Panc1 (cell line): Measurements from ENCODE around the gene UBAP2.

Source experiments
- TCF7L2 ChIP-seq: IDR thresholded peaks from 2 replicates; pipeline ENCODE4 v1.6.1; 2011; ENCODE audit warnings: mild to moderate bottlenecking, low read depth, low read length, inconsistent platforms
- TF ChIP-seq, protein P1 (sequence below): fragments of 450-650 bp; IDR thresholded peaks from 2 replicates; pipeline ENCODE4 v1.5.1; 2017; ENCODE audit warnings: mild to moderate bottlenecking
- TF ChIP-seq, protein P2 (sequence below), 2 experiments: IDR thresholded peaks; 2 replicates each; pipeline ENCODE4 v1.6.1; 2011 to 2012; ENCODE audit warnings: low read depth in 2 of 2, control low read depth in 1 of 2, low read length in 1 of 2, mild to moderate bottlenecking in 1 of 2, moderate library complexity in 1 of 2; ENCODE audit not compliant: insufficient read depth in 1 of 2

DNA sequence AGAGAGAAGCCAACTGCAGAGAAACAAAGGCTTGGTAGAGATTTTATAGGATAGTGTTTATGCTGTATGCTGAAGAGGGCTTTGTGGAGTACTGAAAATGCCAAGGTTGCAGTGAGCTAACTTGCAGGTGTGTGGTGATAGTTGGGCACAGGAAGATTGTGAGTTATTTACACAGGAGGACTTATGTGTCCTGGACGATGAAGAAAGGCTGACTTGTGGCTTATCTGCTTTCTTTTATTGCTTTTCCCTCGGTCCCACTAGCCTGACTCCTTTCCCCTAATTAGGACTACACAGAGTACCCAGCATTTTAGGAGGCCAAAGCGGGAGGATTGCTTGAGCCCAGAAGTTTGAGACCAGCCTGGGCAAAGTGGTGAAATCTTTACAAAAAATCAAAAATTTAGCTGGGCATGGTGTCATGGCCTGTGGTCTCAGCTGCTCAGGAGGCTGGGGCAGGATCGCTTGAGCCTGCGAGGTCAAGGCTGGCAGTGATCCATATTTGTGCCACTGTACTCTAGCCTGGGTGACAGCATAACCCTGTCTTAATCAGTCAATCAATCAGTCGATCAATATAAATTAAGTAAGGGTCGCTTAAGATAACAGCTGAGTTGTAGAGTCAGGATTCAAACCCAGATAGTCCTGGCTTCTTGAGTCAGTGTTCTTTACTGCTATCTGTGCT lies 169.9 kb downstream of the UBAP2 start:
- TF ChIP-seq, protein P1, sequence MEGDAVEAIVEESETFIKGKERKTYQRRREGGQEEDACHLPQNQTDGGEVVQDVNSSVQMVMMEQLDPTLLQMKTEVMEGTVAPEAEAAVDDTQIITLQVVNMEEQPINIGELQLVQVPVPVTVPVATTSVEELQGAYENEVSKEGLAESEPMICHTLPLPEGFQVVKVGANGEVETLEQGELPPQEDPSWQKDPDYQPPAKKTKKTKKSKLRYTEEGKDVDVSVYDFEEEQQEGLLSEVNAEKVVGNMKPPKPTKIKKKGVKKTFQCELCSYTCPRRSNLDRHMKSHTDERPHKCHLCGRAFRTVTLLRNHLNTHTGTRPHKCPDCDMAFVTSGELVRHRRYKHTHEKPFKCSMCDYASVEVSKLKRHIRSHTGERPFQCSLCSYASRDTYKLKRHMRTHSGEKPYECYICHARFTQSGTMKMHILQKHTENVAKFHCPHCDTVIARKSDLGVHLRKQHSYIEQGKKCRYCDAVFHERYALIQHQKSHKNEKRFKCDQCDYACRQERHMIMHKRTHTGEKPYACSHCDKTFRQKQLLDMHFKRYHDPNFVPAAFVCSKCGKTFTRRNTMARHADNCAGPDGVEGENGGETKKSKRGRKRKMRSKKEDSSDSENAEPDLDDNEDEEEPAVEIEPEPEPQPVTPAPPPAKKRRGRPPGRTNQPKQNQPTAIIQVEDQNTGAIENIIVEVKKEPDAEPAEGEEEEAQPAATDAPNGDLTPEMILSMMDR, result no peak
- no peak for TF ChIP-seq TCF7L2
- TF ChIP-seq, protein P2, sequence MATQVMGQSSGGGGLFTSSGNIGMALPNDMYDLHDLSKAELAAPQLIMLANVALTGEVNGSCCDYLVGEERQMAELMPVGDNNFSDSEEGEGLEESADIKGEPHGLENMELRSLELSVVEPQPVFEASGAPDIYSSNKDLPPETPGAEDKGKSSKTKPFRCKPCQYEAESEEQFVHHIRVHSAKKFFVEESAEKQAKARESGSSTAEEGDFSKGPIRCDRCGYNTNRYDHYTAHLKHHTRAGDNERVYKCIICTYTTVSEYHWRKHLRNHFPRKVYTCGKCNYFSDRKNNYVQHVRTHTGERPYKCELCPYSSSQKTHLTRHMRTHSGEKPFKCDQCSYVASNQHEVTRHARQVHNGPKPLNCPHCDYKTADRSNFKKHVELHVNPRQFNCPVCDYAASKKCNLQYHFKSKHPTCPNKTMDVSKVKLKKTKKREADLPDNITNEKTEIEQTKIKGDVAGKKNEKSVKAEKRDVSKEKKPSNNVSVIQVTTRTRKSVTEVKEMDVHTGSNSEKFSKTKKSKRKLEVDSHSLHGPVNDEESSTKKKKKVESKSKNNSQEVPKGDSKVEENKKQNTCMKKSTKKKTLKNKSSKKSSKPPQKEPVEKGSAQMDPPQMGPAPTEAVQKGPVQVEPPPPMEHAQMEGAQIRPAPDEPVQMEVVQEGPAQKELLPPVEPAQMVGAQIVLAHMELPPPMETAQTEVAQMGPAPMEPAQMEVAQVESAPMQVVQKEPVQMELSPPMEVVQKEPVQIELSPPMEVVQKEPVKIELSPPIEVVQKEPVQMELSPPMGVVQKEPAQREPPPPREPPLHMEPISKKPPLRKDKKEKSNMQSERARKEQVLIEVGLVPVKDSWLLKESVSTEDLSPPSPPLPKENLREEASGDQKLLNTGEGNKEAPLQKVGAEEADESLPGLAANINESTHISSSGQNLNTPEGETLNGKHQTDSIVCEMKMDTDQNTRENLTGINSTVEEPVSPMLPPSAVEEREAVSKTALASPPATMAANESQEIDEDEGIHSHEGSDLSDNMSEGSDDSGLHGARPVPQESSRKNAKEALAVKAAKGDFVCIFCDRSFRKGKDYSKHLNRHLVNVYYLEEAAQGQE (IDR thresholded peaks at IDR 0.05; ENCODE audit: insufficient read depth in 1 of 2, low read depth in 2 of 2, low read length in 1 of 2), result no peak
